Measurements from ENCODE around the gene CARD11.

The CARD11 gene

DNA sequence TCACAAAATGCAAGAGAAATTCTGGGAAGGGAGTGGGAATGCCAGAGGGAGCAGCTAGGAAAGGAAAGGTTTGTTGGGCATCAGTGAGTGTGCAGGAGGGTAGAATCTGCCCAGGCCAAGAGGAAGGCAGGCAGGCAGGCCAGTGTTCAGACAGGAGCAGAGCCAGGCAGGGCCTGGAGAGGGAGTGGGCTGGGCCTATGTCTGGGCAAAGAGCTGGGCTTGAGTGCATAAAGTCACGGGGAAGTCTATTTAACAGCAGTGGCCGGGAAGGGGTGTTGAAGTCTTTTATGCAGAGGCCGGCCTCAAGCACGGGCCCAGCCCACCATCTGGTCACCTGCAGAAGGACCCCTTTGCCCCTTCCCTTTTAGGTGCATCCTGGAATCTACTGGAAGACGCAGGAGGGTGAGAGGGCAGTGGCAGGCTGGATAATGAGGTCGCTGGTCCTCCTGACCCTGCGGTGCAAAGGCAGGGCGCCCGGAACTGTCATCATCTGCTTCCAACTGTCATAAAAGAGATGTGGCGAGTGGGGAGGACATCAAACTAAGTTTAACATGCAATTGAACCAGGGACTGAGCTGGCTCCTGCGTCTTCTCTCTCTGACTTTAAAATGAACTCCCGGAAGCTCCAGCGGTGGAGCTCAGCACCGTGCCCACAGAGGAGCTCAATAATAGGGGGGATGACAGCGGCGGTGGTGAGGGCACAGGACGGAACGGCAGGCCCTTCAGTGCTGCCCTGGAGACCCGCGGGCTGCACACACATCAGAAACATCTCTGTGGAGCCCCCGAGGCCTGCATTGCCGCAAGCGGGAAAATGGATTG is 29.5 kb downstream of the CARD11 start:
- DNase-seq, result no peak

DNA sequence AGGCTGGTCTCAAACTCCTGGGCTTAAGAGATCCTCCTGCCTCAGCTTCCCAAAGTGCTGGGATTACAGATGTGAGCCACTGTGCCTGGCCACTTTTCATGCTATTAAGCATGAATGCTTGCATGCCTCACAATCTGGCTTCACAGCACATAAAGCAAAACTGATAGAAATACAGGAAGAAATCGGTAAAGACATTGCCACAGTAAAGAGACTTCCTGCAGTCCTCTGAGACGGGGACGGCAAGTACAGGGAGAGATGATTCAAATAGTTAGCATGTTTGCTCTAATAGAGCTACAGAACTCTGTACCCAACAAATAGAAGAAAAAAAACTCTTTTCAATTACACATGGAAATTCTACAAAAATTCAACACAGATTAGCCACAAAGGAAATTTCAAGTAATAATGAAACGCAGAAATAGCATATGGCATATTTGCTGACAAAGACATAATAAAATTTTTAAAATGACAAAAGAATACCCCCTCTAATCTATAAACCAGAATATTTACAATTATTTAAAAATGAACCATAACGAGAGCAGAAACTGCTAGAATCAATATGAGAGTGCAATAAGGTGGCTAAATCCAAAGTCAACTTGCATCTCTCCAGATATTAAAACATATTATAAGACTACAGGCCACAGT is 32.3 kb downstream of the CARD11 start:
- DNase-seq, result no peak

DNA sequence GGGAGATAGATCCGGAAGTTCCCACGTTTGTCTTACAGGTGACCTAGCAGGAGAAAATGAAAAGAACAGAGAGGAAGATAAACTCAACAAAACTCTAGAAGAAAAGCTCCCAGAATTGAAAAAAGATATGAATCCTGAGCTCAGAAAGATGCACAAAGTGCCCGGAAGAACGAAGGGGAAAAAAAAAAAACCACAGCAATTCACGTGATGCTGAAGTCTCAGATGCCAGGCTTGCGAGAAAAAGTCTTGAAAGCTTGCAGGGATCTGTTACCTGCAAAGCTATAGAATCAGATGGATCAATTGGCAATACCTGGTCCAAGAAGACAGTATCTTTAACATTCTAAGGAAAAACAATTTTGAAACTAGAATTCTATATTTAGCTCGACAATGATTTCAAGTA is 33.5 kb downstream of the CARD11 start:
- DNase-seq, result no peak

DNA sequence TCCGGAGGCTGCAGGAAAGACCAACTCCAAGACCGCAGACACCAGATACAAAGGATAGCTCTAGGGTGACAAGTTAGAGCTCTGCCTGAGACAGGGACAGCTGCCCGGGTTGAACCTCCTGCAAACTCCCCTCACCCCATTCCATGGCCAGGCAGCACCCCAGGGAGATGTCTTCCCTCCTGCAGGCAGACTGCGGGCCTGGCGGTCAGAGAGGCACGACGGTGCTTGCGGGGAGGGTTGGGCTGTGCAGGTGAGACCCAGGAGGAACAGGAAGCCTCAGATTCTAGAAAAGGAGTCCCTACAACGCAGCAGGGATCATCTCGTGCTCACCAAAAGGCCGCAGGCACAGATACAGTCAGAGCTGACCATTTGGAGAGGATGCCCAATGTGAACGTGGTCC is 34.6 kb downstream of the CARD11 start:
- no peak for DNase-seq

DNA sequence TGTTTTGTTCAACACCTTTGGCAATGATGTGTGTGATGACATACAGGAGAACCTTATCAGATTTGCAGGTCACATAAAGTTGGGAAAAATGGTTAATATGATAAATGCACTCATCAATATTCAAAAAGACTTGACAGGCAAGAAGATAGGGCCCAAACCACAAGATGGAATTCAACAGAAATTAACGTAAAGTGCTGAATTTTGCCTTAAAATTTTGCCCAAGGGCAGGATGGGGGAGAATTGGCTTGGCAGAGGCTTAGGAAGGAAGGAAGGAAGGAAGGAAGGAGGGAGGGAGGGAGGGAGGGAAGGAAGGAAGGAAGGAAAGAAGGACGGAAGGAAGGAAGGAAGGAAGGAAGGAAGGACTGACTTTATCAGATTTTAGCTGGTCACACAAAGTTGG is 35.3 kb downstream of the CARD11 start:
- DNase-seq, result no peak

DNA sequence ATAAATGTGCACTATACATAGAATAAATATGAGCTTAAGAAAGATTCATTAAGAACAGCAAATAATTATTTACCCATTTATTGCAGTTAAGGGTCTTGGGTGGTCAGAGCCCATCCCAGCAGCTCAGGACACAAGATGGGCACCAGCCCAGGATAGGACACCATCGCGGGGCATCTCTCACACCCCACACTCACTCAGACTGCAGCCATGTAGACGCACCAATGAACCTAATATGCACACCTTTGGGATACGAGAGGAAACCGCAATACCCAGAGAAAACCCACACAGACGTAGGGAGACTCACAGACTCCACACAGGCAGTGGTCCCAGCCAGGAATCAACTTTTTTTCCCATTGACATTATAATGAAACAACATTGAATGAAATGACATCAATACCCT is 36.0 kb downstream of the CARD11 start:
- no peak for DNase-seq

DNA sequence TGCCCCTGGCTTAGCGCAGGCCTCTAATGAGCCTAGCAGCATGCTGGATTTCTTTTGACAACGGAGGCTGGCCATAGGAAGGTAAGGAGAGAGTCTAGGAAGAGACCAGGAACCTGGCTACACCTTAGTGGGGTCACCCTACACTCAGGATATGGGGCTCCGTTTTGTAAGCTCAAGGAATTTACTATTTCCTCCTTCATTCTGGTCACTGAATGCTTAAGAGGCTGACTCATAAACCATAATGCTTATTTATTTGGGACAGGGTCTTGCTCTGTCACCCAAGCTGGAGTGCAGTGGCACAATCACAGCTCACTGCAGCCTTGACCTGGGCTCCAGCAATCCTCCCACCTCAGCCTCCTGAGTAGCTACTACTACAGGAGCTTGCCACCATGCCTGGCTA is 38.4 kb downstream of the CARD11 start:
- no peak for DNase-seq

DNA sequence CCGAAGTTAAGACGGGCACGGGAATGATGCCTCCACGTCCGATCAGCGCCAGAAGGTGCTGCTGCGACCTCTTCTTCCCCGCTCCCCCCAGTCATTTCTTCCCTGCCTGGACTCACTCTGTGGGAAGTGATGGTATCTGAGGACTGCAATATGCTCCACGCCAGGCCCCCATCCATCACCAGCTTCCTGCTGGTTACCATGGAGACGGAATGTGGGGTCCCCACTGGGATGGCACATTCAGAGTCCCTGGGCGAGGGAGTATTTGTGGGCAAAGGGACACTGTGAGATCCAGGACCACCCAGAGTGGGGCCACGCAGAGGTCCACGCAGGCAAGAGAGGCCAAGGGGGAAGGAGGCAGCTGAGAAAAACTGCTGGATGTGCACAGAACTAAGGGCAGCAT is 39.7 kb downstream of the CARD11 start:
- DNase-seq, result no peak

DNA sequence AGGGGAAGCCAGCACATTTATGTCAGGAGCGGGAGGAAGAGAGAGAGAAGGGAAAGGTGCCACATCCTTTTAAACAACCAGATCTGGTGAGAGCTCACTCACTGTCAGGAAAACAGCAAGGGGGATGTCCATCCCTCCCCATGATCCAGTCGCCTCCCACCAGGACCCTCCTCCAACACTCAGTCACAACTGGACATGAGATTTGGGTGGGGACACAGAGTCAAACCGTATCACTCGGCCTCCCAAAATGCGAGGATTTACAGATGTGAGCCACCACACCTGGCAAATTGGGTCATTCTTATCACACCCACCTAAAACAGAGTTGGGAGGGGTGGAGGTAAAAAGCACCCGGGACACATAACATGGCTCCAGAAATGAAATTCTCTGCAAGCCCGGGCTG is 41.0 kb downstream of the CARD11 start:
- DNase-seq, result no peak

DNA sequence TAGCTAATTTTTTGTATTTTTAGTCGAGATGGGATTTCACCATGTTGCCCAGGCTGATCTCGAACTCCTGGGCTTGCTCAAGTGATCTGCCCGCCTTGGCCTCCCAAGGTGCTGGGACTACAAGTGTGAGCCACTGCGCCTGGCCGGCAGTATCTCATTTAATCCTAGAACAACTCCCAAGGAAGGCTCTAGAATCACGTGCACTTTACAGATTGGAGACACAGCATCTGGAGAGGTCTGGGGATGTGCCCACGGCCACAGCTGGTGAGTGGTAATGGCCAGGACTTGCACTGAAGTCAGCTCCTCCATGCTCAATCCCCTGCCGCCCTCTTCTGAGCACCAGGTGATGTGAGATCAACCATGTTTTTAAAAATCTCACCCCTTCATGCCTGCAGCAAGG is 43.1 kb downstream of the CARD11 start:
- DNase-seq, result no peak

DNA sequence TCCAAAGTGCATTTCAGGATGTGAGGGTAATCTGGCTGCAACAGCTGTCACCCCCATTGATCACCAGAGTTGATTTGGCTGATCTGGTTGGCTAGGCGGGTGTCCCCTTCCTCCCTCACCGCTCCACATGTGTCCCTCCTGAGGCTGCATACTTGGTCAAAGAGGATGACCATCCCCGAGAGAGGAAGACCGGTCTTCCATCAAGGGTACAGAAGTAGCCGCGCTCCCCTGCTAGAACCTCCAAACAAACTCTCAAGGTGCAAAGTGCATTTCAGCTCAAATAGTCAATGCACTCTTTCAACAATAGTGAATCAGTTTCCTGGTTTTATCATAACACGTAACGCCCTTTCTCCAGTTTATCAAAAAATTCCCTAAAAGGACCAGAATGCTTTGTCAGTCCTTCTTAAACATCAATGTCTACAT is 44.6 kb downstream of the CARD11 start:
- DNase-seq, result no peak

DNA sequence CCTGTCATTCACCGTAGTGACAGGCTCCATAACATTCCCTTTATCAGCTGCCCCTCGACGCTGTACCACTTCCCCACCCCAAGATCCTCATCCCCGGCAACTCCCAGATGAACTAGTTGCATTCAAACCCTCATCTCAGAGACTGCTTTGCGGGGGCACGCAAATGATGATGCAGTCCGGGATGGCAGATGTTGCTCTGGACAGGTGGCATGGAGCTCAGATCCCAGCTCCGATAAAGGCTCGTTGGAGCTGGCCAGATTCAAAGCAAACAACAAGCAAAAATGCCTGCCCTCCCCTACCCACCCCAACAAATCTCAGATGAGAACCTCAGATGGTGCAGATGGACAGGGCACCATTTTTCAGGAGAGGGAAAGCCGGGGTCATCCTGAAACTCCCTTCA is 46.7 kb downstream of the CARD11 start:
- no peak for DNase-seq

DNA sequence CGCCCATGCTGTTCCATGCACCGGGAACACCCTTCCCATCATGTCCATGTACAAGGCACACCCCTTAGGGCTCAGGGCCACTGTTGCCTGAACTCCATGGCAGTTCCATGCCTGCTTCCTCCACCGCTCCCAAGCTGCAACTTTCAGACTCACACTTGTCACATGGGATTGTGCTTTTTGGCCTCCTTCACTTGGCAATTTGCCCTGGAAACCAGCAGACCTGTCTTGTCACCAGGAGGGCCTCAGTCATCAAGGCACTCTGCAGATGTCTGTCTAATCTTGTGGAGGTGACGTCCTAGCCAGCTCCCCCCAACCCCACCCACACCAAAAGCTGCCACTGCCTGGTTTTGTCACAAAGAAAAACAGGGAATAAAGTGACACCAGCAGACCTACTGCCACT is 47.5 kb downstream of the CARD11 start:
- no peak for DNase-seq

DNA sequence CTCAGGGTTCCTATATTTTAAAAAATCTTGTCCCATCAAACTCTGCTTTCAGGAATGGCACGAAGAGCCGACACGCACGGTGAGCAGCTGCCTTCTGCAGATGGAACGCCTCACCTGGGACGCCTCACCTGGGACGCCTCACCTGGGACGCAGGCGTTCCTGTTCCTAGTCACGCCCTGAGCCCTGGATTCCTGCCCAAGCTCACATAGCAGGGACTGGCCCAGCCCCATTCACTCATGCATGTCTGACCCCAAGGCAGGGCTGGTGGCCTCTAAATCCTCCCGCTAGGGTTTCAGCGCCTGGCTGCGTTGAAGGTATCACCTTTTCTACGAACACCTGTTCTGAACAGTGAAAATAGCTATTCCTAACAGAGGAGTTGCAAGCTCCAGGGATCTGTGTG is 49.8 kb downstream of the CARD11 start:
- DNase-seq, result no peak

DNA sequence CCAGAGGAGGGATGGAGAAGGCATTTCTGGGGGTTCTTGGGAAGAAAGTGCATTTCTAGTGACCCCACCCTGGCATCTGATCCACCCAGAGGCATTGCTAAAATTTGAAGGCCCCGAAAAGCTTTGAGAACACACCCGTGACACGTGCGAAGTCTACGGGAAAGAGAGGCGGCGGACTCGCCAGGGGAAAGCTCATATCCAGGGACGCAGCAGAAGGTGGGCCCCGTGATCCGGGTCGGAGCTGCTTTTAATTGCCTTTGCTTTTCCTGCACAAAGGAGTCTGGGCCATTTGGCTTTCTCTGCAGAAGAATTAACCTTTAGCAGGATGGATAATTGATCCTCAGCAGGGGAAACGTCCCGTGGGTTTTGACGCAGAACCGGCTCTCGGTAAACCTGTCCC is 50.3 kb downstream of the CARD11 start:
- no peak for DNase-seq

DNA sequence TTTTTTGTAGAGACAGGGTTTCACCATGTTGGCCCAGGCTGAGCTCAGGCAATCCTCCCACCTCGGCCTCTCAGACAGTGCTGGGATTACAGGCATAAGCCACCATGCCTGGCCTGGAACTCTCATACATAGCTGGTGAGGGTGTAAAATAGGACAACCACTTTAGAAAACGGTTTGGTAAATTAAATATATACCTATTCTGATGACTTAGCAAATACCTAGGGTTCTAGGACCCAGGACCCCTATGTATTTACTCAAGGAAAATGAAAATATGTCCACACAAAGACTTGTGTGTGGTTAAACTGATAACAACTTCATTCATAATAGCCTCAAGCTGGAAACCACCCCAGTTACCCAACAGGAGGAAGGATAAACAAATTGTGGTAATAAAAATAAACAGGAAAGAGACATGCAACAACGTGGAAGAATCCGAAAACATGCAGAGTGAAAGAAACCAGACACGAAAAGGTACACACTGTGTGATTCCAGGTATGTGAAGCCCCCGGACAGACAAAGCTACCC is 52.7 kb downstream of the CARD11 start:
- DNase-seq, result no peak

DNA sequence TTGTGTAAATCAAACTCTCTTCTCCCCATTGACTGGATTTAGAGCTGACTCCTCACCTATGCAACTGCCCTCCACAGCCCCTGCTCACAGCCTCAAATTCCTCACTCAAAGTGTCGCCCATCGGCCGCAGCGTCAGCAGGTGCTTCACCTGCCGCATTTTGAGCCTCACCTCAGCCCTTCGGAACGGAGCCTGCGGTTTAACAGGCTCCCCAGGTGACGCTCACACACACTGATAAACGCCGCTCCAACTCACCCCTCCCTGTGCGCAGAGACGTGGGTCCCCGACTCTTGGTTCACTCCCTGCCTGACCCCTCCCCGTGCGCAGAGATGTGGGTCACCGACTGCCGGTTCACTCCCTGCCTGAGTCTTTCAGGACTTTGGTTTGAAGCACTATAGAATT is 57.1 kb downstream of the CARD11 start:
- DNase-seq, result no peak

DNA sequence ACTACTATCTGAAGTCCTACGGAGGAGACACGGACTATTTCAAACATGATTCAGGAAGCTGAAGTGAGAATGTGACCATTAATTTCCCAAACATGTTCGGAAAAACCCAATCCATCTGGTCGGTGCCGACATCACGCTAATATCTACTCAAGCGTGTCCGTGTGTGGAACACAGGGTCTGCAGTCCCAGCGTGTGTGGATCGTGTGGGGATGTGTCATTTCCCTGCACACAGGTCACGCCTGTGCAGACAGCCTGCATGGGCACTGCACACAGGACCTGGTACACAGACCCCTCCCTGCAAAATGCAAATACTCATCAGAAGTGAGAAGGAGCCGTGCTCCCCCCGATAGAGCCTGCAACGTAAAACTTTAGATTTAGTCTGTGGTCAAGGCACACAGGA is 57.8 kb downstream of the CARD11 start:
- no peak for DNase-seq

DNA sequence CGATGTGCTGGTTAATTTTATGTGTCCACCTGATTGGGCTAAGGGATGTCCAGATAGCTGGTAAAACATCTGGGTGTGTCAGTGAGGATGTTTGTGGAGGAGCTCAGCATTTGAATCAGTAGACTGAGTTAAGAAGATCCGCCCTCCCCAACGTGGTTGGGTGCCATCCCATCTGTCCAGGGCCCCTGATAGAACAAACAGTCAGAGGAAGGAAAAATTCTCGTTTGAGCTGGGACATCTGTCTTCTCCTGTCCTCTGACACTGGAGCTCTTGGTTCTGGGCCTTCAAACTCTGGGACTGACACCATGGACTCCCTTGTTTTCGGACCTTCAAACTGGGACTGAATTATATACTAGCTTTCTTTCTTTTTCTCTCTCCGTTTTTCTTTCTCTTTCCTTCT is 59.6 kb downstream of the CARD11 start:
- DNase-seq, result no peak

DNA sequence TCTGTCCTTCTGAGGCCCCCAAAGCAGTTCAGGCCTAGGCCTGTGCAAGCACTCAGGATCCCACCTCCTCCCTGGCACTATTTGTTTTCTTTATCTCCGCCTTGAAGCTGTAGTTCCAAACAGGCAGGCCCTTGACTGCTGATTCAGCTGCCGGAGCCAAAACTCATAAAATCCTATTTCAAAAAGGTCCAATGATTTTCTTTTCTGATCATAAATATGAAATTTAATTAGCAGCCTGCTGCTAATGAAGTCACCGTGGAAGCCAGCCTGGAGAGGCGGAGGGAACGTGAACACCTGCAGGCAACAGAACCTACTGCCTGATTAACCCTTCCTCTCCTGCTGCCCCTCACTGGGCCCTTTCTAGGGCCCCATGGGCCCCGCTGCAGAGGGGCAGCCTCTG is 60.1 kb downstream of the CARD11 start:
- peak; percentile 51 for DNase-seq

DNA sequence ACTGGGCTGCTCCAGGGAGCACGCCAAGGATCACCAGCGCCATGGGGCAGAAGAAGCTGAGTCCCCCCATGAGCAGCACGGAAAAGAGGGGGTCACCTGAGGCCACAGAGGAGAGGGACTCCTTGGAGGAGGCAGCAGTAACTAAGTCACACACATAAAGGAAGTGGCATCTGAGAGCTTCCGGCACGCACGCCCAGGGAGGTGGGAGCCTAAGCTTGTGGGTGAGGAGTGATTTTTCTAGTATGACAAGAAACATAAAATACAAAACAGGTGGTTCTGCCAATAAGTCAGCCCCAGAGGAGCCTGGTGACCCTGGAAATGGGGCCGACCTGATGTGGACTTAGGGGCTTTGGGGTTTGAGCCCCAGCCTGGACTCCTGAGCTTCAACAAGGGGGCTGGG is 60.8 kb downstream of the CARD11 start:
- no peak for DNase-seq

DNA sequence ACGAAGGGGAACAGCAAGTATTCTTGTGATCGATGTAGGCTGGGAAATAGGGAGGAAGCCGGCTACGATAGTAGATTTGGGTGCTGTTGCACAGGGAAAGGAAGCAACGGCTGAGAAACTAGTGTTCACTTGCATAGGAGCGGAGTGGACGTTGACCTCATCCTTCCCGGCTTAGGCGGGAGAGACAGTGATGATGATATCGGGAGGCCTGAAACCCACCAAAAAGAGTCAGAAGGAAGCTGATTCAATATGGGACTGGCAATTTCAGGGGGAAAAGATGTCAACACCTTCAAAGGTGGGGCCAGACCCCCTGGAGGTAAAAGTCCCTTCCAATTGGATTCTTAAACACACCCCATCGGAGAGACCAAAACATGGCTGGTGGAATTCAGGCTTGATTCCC is 61.3 kb downstream of the CARD11 start:
- no peak for DNase-seq

DNA sequence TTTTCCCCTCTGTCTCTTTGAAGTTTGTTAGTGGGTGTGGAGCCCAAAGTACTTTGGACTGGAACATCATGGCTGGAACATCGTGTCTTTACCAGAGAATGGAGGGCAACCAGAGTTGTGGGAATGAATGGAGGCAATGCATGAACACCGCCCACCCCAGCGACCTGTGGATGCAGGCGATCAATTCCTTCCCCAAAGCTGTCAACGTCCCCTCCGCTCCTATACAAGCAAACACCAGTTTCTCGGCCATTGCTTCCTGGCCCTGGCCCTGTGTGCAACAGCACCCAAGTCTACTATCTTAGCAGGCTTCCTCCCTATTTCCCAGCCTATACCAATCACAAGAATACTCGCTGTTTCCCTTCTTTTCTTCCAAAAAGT is 62.6 kb downstream of the CARD11 start:
- DNase-seq, result no peak

DNA sequence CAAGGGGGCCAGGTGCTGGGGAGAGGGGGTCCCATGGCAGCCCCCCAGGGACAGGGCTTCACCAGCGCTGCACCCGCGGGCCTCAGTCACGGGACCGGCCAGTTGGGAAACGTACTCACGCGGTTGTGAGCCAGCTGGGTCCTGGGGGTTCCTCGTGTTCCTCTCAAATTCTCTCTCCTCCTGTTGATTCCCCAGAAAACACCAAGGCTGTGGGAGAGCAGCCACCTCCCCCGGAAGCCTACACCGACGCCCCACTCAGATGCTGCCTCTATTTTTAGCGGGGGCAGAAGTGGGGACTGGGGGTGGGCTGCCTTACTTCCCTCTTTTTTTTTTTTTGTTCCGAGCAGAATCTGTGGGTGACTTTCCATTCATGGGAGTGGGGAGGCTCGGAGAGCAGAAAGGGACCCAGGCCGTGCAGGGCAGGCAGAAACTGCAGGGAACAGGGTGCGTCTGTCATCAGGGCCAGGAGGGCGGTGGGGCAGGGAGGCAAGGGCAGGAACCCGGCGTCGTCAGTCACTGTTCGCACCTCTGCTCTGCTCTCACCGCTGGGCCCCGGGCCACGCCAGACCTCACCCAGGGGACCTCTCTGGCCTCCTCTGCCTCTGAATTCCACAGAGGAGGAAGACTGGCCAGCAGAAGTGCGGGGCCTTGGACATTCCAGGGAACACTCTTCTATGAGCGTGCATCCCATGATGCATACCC is 63.1 kb downstream of the CARD11 start:
- no peak for DNase-seq

All from NCI-H1105 treated with DMSO at 0.1 percent for 48 hours (cell line).